Activated CD8-positive, alpha-beta memory T cell treated with anti-CD3 and anti-CD28 coated beads for 4 hours (primary cell): ENCODE results near the gene SLC6A5.

Experiments used
- DNase-seq, 2 donors: peaks; one replicate each; pipeline ENCODE4 v3.0.0-alpha.2; 2020; ENCODE audit warnings: low read depth in 2 of 2

Gene SLC6A5

GRCh38 chr11:20668844-20669819, 69.7 kb downstream of the SLC6A5 start, which contains the start of gene NELL1:
NELL1 (plus strand) TSS chr11:20669586.
- DNase-seq: no peak

- no peak for DNase-seq
These were observed 70.6 kb downstream of the SLC6A5 start for GRCh38 chr11:20669820-20670684.

- DNase-seq: no peak
These were observed 71.6 kb downstream of the SLC6A5 start for GRCh38 chr11:20670932-20671403.

GRCh38 chr11:20671856-20672546, 72.6 kb downstream of the SLC6A5 start:
- no peak for DNase-seq

GRCh38 chr11:20672575-20672974, 73.2 kb downstream of the SLC6A5 start:
- DNase-seq: no peak

GRCh38 chr11:20676658-20677057, 77.2 kb downstream of the SLC6A5 start:
- DNase-seq: no peak

- DNase-seq: no peak
These were observed 89.4 kb downstream of the SLC6A5 start for GRCh38 chr11:20688761-20689160.

GRCh38 chr11:20707876-20708275, 108.5 kb downstream of the SLC6A5 start:
- DNase-seq: no peak
